Type B pancreatic cell (in vitro differentiated cells): ENCODE data around the gene SEC22C. TPM values are rescaled to one million over a fixed set of nuclear protein-coding genes. Genes with fewer than 3 reads are reported as not detected.
A peak's percentile ranks its signal among the peaks of the same experiment; 100 is the strongest.

Source experiments
- DNase-seq: peaks from one replicate; pipeline ENCODE4 v3.0.0; 2021; ENCODE audit warnings: mixed read lengths; ENCODE audit not compliant: unreplicated experiment; ENCODE audit errors: extremely low spot score
- H3K27ac Mint-ChIP-seq: 2 replicates; pipeline ENCODE4 v1.8.0; 2021; ENCODE audit warnings: mild to moderate bottlenecking, mixed read lengths
- H3K27me3 Mint-ChIP-seq: 2 replicates; pipeline ENCODE4 v1.8.0; 2021; ENCODE audit warnings: mixed read lengths
- H3K36me3 Mint-ChIP-seq: 2 replicates; pipeline ENCODE4 v1.8.0; 2021; ENCODE audit warnings: mixed read lengths
- H3K4me1 Mint-ChIP-seq: one replicate; pipeline ENCODE4 v1.8.0; 2021; ENCODE audit warnings: mixed read lengths; ENCODE audit not compliant: unreplicated experiment
- H3K4me3 Mint-ChIP-seq: 2 replicates; pipeline ENCODE4 v1.8.0; 2021; ENCODE audit warnings: mild to moderate bottlenecking, mixed read lengths
- H3K9me3 Mint-ChIP-seq: 2 replicates; pipeline ENCODE4 v1.8.0; 2021; ENCODE audit warnings: mixed read lengths
- total RNA-seq: library from RNA; stranded (reverse); gene quantifications from 2 replicates; pipeline ENCODE4 v1.2.1, GENCODE V29; 2021; ENCODE audit warnings: low replicate concordance
- TF ChIP-seq, protein P1 (sequence below): fragments of 200-600 bp; sonication (generic); conservative IDR thresholded peaks from 2 replicates; pipeline ENCODE4 v1.5.0; 2021; ENCODE audit warnings: antibody characterized with exemption, mild to moderate bottlenecking

SEC22C gene
- total RNA-seq, 1 donor from 2014 or later, result 38.1 TPM

- H3K4me3 Mint-ChIP-seq, result no peak overlapping the region
These were observed 82.3 kb downstream of the SEC22C start for GRCh38 chr3:42499478-42499871.

GRCh38 chr3:42498791-42499477, 82.8 kb downstream of the SEC22C start:
- H3K36me3 Mint-ChIP-seq, result no peaks in the 10 kb centered on the region
- peaks cover 74% of the 10 kb centered on the region for H3K27me3 Mint-ChIP-seq
- no peaks in the 10 kb centered on the region for H3K9me3 Mint-ChIP-seq
- peaks cover 12% of the 10 kb centered on the region for H3K4me1 Mint-ChIP-seq
- H3K27ac Mint-ChIP-seq, result no peak overlapping the region
- no peak overlapping the region for H3K4me3 Mint-ChIP-seq
- DNase-seq, result peak; percentile 36
- TF ChIP-seq, protein P1, sequence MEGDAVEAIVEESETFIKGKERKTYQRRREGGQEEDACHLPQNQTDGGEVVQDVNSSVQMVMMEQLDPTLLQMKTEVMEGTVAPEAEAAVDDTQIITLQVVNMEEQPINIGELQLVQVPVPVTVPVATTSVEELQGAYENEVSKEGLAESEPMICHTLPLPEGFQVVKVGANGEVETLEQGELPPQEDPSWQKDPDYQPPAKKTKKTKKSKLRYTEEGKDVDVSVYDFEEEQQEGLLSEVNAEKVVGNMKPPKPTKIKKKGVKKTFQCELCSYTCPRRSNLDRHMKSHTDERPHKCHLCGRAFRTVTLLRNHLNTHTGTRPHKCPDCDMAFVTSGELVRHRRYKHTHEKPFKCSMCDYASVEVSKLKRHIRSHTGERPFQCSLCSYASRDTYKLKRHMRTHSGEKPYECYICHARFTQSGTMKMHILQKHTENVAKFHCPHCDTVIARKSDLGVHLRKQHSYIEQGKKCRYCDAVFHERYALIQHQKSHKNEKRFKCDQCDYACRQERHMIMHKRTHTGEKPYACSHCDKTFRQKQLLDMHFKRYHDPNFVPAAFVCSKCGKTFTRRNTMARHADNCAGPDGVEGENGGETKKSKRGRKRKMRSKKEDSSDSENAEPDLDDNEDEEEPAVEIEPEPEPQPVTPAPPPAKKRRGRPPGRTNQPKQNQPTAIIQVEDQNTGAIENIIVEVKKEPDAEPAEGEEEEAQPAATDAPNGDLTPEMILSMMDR, result no peak

More at GRCh38 chr3:42499478-42499871, 82.3 kb downstream of the SEC22C start:
- no peak overlapping the region for H3K27ac Mint-ChIP-seq
- H3K9me3 Mint-ChIP-seq, result no peaks in the 10 kb centered on the region
- H3K36me3 Mint-ChIP-seq, result no peaks in the 10 kb centered on the region
- H3K27me3 Mint-ChIP-seq, result peaks cover 78% of the 10 kb centered on the region
- H3K4me1 Mint-ChIP-seq, result peaks cover 12% of the 10 kb centered on the region
- DNase-seq, result peak; percentile 57
- TF ChIP-seq, protein P1, result no peak

DNA sequence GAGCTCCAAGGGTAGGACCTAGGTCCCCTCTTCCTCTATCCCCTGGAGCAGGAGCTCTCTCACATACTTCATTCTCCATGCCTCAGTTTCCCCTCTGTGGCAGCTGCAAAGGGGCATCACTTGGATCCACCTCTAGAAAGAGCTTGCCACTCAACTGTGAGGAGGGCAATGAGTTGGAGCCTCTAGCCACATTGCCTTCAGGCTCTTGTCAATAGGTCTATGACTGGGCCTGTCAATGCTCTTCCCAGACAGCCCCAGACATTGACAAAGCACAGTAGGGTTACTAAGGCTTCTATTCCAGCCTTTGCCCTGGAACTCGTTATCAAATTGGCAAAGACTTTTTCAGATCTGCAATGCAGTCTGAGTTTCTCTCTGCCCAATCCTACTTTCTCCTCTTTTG, 83.7 kb downstream of the SEC22C start:
- H3K9me3 Mint-ChIP-seq, result no peaks in the 10 kb centered on the region
- peak overlapping the region; percentile 68 for H3K27ac Mint-ChIP-seq
- TF ChIP-seq, protein P1, result no peak
- H3K36me3 Mint-ChIP-seq, result no peaks in the 10 kb centered on the region
- H3K4me3 Mint-ChIP-seq, result no peak overlapping the region
- DNase-seq, result peak; percentile 20
- H3K4me1 Mint-ChIP-seq, result peaks cover 12% of the 10 kb centered on the region
- peaks cover 65% of the 10 kb centered on the region for H3K27me3 Mint-ChIP-seq

Other genes starting within 250 kb of the SEC22C start
- 0.36 TPM in 1 of 2 replicates, not detected in the other for gene LYZL4, start 171.4 kb downstream of the SEC22C start, total RNA-seq
- 4.7 and 5.6 TPM in 2 replicates for gene VIPR1, start 79.3 kb downstream of the SEC22C start, total RNA-seq
- 32.5 and 33.4 TPM in 2 replicates for gene SS18L2, start 8.9 kb upstream of the SEC22C start, total RNA-seq
- gene NKTR, start 18.7 kb upstream of the SEC22C start, total RNA-seq, result 63.0 and 97.1 TPM in 2 replicates
- gene ZBTB47, start 71.7 kb upstream of the SEC22C start, total RNA-seq, result 8.1 and 9.0 TPM in 2 replicates
- gene KLHL40, start 103.6 kb upstream of the SEC22C start, total RNA-seq, result 0.12 TPM in 1 of 2 replicates, not detected in the other
- gene HHATL, start 120.8 kb upstream of the SEC22C start, total RNA-seq, result not detected in 2 replicates
- 0.71 and 2.4 TPM in 2 replicates for gene CCDC13, start 191.3 kb upstream of the SEC22C start, total RNA-seq
- 100 and 130 TPM in 2 replicates for gene HIGD1A, start 222.5 kb upstream of the SEC22C start, total RNA-seq
- gene ACKR2, start 227.5 kb upstream of the SEC22C start, total RNA-seq, result 3.5 and 3.9 TPM in 2 replicates